ENCODE measurements around the gene HSPBAP1. TPM values are rescaled to one million over a fixed set of nuclear protein-coding genes. Genes with fewer than 3 reads are reported as not detected.
"Not testable (repeated sequence)": the region's sequence is repeated elsewhere in the genome, so short reads cannot be mapped to it uniquely, and the experiment has no call there.

HSPBAP1 gene
- total RNA-seq, 1 donor = 6.0 TPM

GRCh38 chr3:122760453-122761271 is 33.0 kb downstream of the HSPBAP1 start:
- DNase-seq (ENCODE audit: low read depth) = no peak
- H3K4me3 ChIP-seq (ENCODE audit: low read depth, low read length) = no peak overlapping the region
- TF ChIP-seq CTCF (IDR thresholded peaks at IDR 0.05; ENCODE audit: insufficient read depth, low read depth, low read length) = no peak

- TF ChIP-seq CTCF (IDR thresholded peaks at IDR 0.05; ENCODE audit: insufficient read depth, low read depth, low read length) = no peak
- H3K4me3 ChIP-seq (ENCODE audit: low read depth, low read length) = no peak overlapping the region
- DNase-seq (ENCODE audit: low read depth) = peak; percentile 5
Measured at GRCh38 chr3:122758877-122759560, 34.6 kb downstream of the HSPBAP1 start.

GRCh38 chr3:122755491-122755890 is 38.1 kb downstream of the HSPBAP1 start:
- DNase-seq (ENCODE audit: low read depth) = no peak
- no peak overlapping the region for H3K4me3 ChIP-seq (ENCODE audit: low read depth, low read length)
- TF ChIP-seq CTCF (IDR thresholded peaks at IDR 0.05; ENCODE audit: insufficient read depth, low read depth, low read length) = no peak

GRCh38 chr3:122754929-122755328 is 38.7 kb downstream of the HSPBAP1 start:
- peak; percentile 85 for TF ChIP-seq CTCF (IDR thresholded peaks at IDR 0.05; ENCODE audit: insufficient read depth, low read depth, low read length)
- peak; percentile 50 for DNase-seq (ENCODE audit: low read depth)
- no peak overlapping the region for H3K4me3 ChIP-seq (ENCODE audit: low read depth, low read length)

- H3K4me3 ChIP-seq (ENCODE audit: low read depth, low read length) = no peak overlapping the region
- no peak for DNase-seq (ENCODE audit: low read depth)
- TF ChIP-seq CTCF (IDR thresholded peaks at IDR 0.05; ENCODE audit: insufficient read depth, low read depth, low read length) = no peak
Measured at GRCh38 chr3:122748347-122748746, 45.3 kb downstream of the HSPBAP1 start.

GRCh38 chr3:122747295-122747694 is 46.3 kb downstream of the HSPBAP1 start:
- H3K4me3 ChIP-seq (ENCODE audit: low read depth, low read length); DNase-seq (ENCODE audit: low read depth): not testable (repeated sequence)

GRCh38 chr3:122745369-122746021 is 48.1 kb downstream of the HSPBAP1 start:
- TF ChIP-seq CTCF (IDR thresholded peaks at IDR 0.05; ENCODE audit: insufficient read depth, low read depth, low read length) = no peak
- peak; percentile 81 for DNase-seq (ENCODE audit: low read depth)
- no peak overlapping the region for H3K4me3 ChIP-seq (ENCODE audit: low read depth, low read length)
